HEK293 (cell line): ENCODE results near the gene RPL36A.

Source experiments
- SETDB1 ChIP-seq: IDR thresholded peaks from one replicate; pipeline ENCODE4 v1.6.1; 2017; ENCODE audit warnings: mild to moderate bottlenecking, low read length, moderate library complexity, mixed read lengths; ENCODE audit not compliant: insufficient read length
- SP2 ChIP-seq: fragments of 450-650 bp; formaldehyde crosslinking; IDR thresholded peaks from 2 replicates; pipeline ENCODE4 v1.5.1; 2016; ENCODE audit warnings: missing biosample characterization, missing genetic modification characterization
- ZNF202 ChIP-seq: fragments of 450-650 bp; formaldehyde crosslinking; IDR thresholded peaks from 2 replicates; pipeline ENCODE4 v1.5.1; 2016; ENCODE audit warnings: missing biosample characterization, missing genetic modification characterization, borderline replicate concordance
- TF ChIP-seq, protein P1 (sequence below): fragments of 450-650 bp; formaldehyde crosslinking; IDR thresholded peaks from 2 replicates; pipeline ENCODE4 v1.5.1; 2016; ENCODE audit warnings: missing biosample characterization, missing genetic modification characterization

DNA sequence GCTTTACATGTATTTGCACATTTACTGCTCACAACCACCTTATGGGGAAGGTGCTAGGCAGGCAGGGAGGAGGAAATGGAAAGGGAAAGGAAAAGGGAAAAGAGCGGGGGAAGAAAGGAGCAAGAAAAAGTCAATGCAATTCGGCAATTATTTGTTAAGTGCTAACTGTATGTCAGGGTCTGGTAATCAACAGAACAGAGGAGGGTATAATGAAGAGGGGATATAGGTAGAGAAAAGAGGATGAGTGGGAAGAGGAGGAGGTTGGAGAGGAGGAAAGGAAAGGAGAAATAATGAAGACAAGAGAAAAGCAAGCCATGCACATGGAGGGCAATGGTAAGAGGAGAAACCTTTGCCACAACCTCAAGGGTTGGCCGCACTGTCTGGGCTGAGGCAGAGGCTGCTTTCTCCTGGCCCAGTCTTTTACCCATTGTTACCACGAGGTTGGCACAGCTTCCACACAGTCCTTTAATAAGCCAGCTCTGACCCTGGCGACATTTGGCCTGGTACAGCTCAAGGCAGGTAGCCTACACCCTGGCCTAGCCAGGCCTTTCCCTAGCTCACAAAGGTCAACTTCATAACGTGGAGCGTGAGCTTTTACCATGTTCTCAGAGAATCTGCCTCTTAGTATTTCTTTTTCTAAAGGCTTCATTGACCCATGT is 5.7 kb upstream of the RPL36A start:
- TF ChIP-seq, protein P1, sequence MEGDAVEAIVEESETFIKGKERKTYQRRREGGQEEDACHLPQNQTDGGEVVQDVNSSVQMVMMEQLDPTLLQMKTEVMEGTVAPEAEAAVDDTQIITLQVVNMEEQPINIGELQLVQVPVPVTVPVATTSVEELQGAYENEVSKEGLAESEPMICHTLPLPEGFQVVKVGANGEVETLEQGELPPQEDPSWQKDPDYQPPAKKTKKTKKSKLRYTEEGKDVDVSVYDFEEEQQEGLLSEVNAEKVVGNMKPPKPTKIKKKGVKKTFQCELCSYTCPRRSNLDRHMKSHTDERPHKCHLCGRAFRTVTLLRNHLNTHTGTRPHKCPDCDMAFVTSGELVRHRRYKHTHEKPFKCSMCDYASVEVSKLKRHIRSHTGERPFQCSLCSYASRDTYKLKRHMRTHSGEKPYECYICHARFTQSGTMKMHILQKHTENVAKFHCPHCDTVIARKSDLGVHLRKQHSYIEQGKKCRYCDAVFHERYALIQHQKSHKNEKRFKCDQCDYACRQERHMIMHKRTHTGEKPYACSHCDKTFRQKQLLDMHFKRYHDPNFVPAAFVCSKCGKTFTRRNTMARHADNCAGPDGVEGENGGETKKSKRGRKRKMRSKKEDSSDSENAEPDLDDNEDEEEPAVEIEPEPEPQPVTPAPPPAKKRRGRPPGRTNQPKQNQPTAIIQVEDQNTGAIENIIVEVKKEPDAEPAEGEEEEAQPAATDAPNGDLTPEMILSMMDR (tag by site-specific recombination), result no peak
- TF ChIP-seq ZNF202 (tag by site-specific recombination) (no peak), SP2 (tag by site-specific recombination) (no peak), SETDB1 (no peak)
